Heart left ventricle (tissue), 13 donors: Measurements from ENCODE around the gene TTC31.

Experiments
- CTCF ChIP-seq, 12 donors: fragments of 200-600 bp; sonication (generic) in 4 of 12; IDR thresholded peaks; one replicate each; pipeline versions ENCODE4 v1.5.0 to v1.8.0; 2018 to 2022; ENCODE audit warnings: antibody characterized with exemption in 12 of 12, mild to moderate bottlenecking in 5 of 12
- POLR2A ChIP-seq, 2 donors: fragments of 450-650 bp; IDR thresholded peaks; one replicate each; pipeline ENCODE4 v1.6.1; 2017; ENCODE audit warnings: antibody characterized with exemption in 2 of 2, mild to moderate bottlenecking in 2 of 2, moderate library complexity in 2 of 2
- donor health status: ischemic (EF 13 %, LVEDD 7.1; RV severe dilation, severe dysfunction).
- donor health status: DM: no; HTN: yes; CAD: no.
- donor health status: DM: no; HTN: no; CAD: no.
- donor health status: ischemic (EF 25% LVEDD 6.9; RV normal size, moderate dysfunction).
- donor health status: ischemic (EF 25% LVEDD 5.7; RV mildly dilated, moderate dysfunction).
- donor health status: ischemic (EF 35%, LVEDD 5.7; RV mildly dilated, moderate dysfunction).
- donor health status: nonischemic (EF 11% LVEDD 7.7; RV severe dilation, severe dysfunction).
- donor health status: DM: yes; HTN: yes; CAD: no.
- donor health status: PGD.
- donor health status: ischemic (EF 29% LVEDD 5.4; RV normal size, mild dysfunction).
- donor health status: nonischemic (EF 23%, LVEDD 6.1; RV moderate dilation, normal function).

GRCh38 chr2:74436111-74436805 lies 46.6 kb upstream of the TTC31 start:
- no peak for TF ChIP-seq CTCF (IDR thresholded peaks at IDR 0.05)
- TF ChIP-seq POLR2A (IDR thresholded peaks at IDR 0.05): no peak
